RWPE1 (cell line): ENCODE results near the gene HCLS1.

ENCODE experiments used
- CTCF ChIA-PET: fragments of 350-600 bp; sonication (Branson Sonifier 250); formaldehyde crosslinking; extraction: SDS; loops from one replicate; lab custom pipeline; 2021; lab: Yijun Ruan, JAX
- POLR2A ChIA-PET: fragments of 400-600 bp; formaldehyde crosslinking; extraction: SDS; loops from one replicate; lab custom pipeline; 2020; ENCODE audit warnings: antibody characterized with exemption; ENCODE audit not compliant: low non-redundant PET; lab: Yijun Ruan, JAX
- DNase-seq: peaks from one replicate; pipeline ENCODE4 v3.0.0; 2012; ENCODE audit warnings: low spot score
- H3K27ac ChIP-seq: fragments of 450-650 bp; 2 replicates; pipeline ENCODE4 v1.5.1; 2017
- TF ChIP-seq, protein P1 (sequence below): fragments of 450-650 bp; conservative IDR thresholded peaks from 2 replicates; pipeline ENCODE4 v1.5.1; 2017; ENCODE audit warnings: low read depth, mild to moderate bottlenecking

The HCLS1 gene, protein sequence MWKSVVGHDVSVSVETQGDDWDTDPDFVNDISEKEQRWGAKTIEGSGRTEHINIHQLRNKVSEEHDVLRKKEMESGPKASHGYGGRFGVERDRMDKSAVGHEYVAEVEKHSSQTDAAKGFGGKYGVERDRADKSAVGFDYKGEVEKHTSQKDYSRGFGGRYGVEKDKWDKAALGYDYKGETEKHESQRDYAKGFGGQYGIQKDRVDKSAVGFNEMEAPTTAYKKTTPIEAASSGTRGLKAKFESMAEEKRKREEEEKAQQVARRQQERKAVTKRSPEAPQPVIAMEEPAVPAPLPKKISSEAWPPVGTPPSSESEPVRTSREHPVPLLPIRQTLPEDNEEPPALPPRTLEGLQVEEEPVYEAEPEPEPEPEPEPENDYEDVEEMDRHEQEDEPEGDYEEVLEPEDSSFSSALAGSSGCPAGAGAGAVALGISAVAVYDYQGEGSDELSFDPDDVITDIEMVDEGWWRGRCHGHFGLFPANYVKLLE

DNA sequence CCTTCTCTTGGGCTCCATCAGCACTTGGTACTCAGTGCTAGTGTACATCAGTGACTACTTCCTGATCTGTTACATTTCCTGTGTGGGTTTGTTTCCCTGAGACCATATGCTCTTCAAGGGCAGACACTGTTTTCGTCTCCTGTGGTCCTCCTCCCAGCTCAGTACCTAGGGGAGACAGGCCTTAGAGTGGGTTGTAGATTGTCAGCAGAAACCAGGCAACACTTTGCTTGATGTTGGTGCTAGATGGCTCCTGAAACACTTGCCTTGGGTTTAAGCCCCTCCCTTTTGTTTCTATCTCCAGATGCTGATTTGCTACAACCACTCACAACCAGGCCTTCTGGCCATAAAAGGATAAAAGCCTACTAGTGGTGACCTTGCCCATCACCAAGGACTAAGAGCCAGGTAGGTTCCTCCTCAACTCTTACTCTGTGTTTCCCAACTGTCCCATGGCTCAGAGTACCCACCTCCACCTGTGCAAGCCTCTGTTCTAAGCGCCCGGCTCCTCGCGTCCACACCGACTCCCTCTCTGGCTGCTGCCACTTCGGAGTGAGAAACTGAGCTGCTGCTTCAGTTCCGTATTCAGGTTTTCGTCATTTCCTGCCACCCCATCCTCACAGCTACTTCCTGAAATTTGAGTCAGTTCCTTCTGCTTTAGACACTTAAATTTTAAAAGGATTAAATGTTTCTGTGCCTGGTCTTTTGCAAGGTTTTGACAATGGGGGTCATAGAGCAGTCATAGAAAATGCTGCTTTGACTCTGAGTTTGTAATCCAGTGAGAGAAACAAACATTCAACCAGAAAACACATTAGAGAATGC, at the start of gene HCLS1:
HCLS1 (minus strand) TSS at position 548 of the 816 bp plus-strand sequence. CDS start 2,556 bp downstream, outside the sequence.
- no peak within 1 kb of the TSS for H3K27ac ChIP-seq
- no peak for DNase-seq
- ChIA-PET CTCF (interaction anchor here (0.7 kb wide), 1 partner anchor 114 kb away, joined by 3 read pairs; no protein-coding TSS in a partner anchor), POLR2A (no interaction called here)
- TF ChIP-seq, protein P1, sequence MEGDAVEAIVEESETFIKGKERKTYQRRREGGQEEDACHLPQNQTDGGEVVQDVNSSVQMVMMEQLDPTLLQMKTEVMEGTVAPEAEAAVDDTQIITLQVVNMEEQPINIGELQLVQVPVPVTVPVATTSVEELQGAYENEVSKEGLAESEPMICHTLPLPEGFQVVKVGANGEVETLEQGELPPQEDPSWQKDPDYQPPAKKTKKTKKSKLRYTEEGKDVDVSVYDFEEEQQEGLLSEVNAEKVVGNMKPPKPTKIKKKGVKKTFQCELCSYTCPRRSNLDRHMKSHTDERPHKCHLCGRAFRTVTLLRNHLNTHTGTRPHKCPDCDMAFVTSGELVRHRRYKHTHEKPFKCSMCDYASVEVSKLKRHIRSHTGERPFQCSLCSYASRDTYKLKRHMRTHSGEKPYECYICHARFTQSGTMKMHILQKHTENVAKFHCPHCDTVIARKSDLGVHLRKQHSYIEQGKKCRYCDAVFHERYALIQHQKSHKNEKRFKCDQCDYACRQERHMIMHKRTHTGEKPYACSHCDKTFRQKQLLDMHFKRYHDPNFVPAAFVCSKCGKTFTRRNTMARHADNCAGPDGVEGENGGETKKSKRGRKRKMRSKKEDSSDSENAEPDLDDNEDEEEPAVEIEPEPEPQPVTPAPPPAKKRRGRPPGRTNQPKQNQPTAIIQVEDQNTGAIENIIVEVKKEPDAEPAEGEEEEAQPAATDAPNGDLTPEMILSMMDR: no peak

DNA sequence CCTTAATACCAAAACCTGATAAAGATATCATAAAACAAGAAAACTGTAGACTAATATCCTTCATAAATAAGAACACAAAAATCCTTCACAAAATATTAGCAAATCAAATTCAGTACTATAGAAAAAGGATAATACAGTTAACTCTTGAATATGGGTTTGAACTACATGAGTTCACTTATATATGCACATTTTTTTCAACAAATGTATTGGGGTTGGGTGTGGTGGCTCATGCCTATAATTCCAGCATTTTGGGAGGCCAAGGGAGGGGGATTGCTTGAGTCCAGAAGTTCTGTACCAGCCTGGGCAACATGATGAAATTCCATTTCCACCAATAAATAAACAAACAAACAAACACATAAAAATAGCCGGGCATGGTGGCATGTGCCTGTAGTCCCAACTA, 49.6 kb upstream of the HCLS1 start:
- TF ChIP-seq, protein P1: no peak
- DNase-seq: no peak
- ChIA-PET POLR2A (no interaction called here), CTCF (no interaction called here)
- no peak overlapping the region for H3K27ac ChIP-seq

DNA sequence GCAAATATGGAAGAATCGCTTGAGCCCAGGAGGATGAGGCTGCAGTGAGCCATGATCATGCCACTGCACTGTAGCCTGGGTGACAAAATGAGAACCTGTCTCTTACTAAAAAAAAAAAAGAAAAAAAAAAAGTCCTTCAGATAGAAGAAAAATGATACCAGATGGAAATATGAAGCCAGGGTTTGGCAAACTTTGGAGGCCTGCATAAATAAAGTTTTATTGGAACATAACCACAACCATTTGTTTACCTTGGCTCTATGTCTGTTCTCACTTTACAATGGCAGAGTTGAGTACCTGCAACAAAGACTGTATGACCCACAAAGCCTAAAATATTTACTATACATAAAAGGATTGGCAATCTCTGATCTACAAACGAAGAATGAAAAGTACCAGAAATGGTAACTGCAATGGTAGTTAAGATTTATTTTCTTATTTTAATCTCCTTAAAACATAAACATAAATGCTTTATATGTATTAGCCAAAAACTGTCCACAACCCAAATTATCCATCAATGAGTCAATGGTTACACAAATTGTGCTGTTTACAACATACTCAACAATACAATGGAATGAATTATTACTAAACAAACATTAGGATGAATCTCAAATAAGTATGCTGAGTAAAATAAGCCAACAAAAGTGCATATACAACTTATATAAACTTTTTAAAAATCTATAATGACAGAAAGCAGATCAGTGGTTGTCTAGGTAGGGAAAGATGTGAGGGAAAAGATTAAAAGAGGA, 47.0 kb upstream of the HCLS1 start:
- POLR2A ChIA-PET: no interaction called here
- TF ChIP-seq, protein P1: no peak
- no peak for DNase-seq
- CTCF ChIA-PET: interaction anchor here (0.8 kb wide), 1 partner anchor 24 kb away, joined by 3 read pairs; no protein-coding TSS in a partner anchor
- no peak overlapping the region for H3K27ac ChIP-seq

DNA sequence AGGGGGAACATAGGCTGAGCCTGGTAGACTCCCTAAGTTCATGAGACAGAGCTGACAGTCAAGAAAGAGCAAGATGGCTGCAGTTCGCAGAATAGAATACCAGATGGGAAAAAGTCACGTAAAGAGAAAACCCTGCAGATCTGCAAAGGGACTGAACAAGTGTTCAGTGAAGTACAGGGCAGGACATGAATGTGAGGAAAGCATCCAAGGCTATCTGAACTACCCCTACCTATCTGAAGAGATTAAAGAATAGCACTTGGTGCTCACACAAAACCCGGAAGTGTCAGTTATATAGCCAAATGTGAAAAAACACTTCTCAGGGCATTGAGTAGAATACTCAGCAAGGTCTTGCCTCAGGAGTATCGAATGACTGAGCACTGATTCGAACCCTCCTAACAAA, 44.8 kb upstream of the HCLS1 start:
- ChIA-PET CTCF (interaction anchor here (0.7 kb wide), 1 partner anchor 10 kb away, joined by 4 read pairs; no protein-coding TSS in a partner anchor), POLR2A (no interaction called here)

DNA sequence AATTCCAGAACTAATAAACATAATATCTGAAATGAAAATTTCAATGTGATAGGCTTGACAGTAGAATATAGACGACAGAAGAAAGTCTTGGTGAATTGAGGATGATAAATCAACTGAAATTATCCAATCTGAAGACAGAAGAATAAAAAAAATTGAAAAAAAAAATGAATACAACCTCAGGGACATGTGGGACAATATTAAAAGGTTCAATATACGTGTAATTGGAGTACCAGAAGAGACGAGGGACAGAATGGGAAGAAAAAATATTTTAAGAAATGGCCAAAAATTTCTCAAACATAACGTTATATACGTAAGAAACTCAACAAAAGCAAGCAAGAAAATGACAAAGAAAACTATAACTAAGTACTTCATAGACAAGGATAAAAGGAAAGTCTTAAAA, 43.3 kb upstream of the HCLS1 start:
- H3K27ac ChIP-seq: no peak overlapping the region
- ChIA-PET POLR2A (no interaction called here), CTCF (interaction anchor here (0.7 kb wide), 1 partner anchor 15 kb away, joined by 4 read pairs; no protein-coding TSS in a partner anchor)
- DNase-seq: no peak
- TF ChIP-seq, protein P1: no peak

More for the DNA sequence above, 44.8 kb upstream of the HCLS1 start:
- H3K27ac ChIP-seq: no peak overlapping the region
- TF ChIP-seq, protein P1: no peak
- DNase-seq: no peak

DNA sequence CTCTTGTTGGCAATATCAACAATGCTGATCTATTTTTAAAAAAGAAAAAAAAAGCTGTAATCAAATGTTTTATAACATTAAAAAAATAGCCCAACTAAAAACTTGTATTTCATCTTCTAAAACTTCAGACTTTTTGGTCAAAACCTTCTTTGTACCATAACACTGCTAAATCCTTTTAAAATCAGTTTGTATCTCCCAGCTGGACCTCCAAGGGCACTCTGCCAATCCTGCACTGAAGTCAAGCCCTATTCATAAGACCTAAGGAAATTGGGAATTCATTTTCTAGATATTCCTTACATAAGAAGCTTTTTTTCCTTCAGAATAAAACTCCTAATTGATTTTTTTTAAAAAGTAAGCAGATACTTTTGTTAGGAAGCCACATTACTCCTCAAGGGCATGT, 38.2 kb upstream of the HCLS1 start:
- TF ChIP-seq, protein P1: no peak
- no peak for DNase-seq
- POLR2A ChIA-PET: no interaction called here
- no peak overlapping the region for H3K27ac ChIP-seq
- CTCF ChIA-PET: no interaction called here
